ENCODE measurements around the gene LYZL2. TPM values are rescaled to one million over a fixed set of nuclear protein-coding genes. Genes with fewer than 3 reads are reported as not detected.
"Not testable (repeated sequence)": the region's sequence is repeated elsewhere in the genome, so short reads cannot be mapped to it uniquely, and the experiment has no call there.

The LYZL2 gene
- total RNA-seq, result not detected

- intact Hi-C loops (cut with DNase I), result no loop called here
- H3K27ac ChIP-seq, result no peak within 1 kb of the TSS
- H3K4me3 ChIP-seq, result no peak within 1 kb of the TSS
- no peaks in the 10 kb centered on the region for H3K27me3 ChIP-seq
- H3K36me3 ChIP-seq, result no peaks in the 10 kb centered on the region
- H3K4me1 ChIP-seq, result no peaks in the 10 kb centered on the region
- H3K9me3 ChIP-seq, result no peaks in the 10 kb centered on the region
- TF ChIP-seq POLR2A (IDR thresholded peaks at IDR 0.05) (no peak), CTCF (IDR thresholded peaks at IDR 0.05) (no peak)
- WGBS, 2 donors, result 84 to 86% methylated on average over 6 of the region's 6 CpGs
- no peak for DNase-seq
Observed at GRCh38 chr10:30629653-30630052, at the start of gene LYZL2. Gene LYZL2, minus strand, starts transcription at chr10:30629753. Its CDS starts 2,838 bp downstream, at chr10:30626915.

GRCh38 chr10:30677616-30678015 is 48.1 kb upstream of the LYZL2 start:
- H3K36me3 ChIP-seq; H3K27ac ChIP-seq; H3K9me3 ChIP-seq; intact Hi-C loops (cut with DNase I); H3K4me3 ChIP-seq; H3K27me3 ChIP-seq; DNase-seq; H3K4me1 ChIP-seq: not testable (repeated sequence)
- WGBS, 2 donors, result no CpG with 5 or more reads among the region's 7 CpGs

GRCh38 chr10:30677146-30677545 is 47.6 kb upstream of the LYZL2 start:
- H3K4me1 ChIP-seq; H3K27ac ChIP-seq; H3K27me3 ChIP-seq; H3K36me3 ChIP-seq; intact Hi-C loops (cut with DNase I); DNase-seq; H3K4me3 ChIP-seq; H3K9me3 ChIP-seq: not testable (repeated sequence)
- WGBS, 2 donors, result 86 to 91% methylated on average over 3 of the region's 3 CpGs

- 61 to 67% methylated on average over 11 to 13 of the region's 13 CpGs for WGBS, 2 donors
- no peak for DNase-seq
Observed at GRCh38 chr10:30675791-30676718, 46.5 kb upstream of the LYZL2 start.

GRCh38 chr10:30674796-30675195 is 45.2 kb upstream of the LYZL2 start:
- Histone ChIP-seq H3K36me3 (no peaks in the 10 kb centered on the region), H3K27ac (no peak overlapping the region), H3K27me3 (peaks cover 0 to 10% (median 0%) of the 10 kb centered on the region in 4 donors), H3K9me3 (no peaks in the 10 kb centered on the region), H3K4me1 (peaks cover 0 to 6% (median 0%) of the 10 kb centered on the region in 3 donors), H3K4me3 (no peak overlapping the region)
- 54 to 67% methylated on average over 6 of the region's 6 CpGs for WGBS, 2 donors
- no peak for DNase-seq
- intact Hi-C loops (cut with DNase I), result no loop called here
- TF ChIP-seq POLR2A (IDR thresholded peaks at IDR 0.05) (no peak), CTCF (IDR thresholded peaks at IDR 0.05) (no peak)

More at GRCh38 chr10:30675791-30676718, 46.5 kb upstream of the LYZL2 start:
- H3K27me3 ChIP-seq, result peaks cover 0 to 4% (median 0%) of the 10 kb centered on the region in 4 donors
- no peaks in the 10 kb centered on the region for H3K4me1 ChIP-seq
- no peak overlapping the region for H3K27ac ChIP-seq
- H3K36me3 ChIP-seq, result no peaks in the 10 kb centered on the region
- no peaks in the 10 kb centered on the region for H3K9me3 ChIP-seq
- no peak overlapping the region for H3K4me3 ChIP-seq
- intact Hi-C loops (cut with DNase I), result no loop called here
- TF ChIP-seq POLR2A (IDR thresholded peaks at IDR 0.05) (no peak), CTCF (IDR thresholded peaks at IDR 0.05) (no peak)

GRCh38 chr10:30673262-30673661 is 43.7 kb upstream of the LYZL2 start:
- intact Hi-C loops (cut with DNase I); H3K9me3 ChIP-seq; DNase-seq; H3K4me1 ChIP-seq; H3K4me3 ChIP-seq; H3K36me3 ChIP-seq; H3K27ac ChIP-seq: not testable (repeated sequence)
- no CpG with 5 or more reads among the region's 13 CpGs for WGBS, 2 donors
- peaks cover 0 to 11% (median 0%) of the 10 kb centered on the region in 4 donors for H3K27me3 ChIP-seq

- H3K9me3 ChIP-seq; H3K36me3 ChIP-seq; H3K4me3 ChIP-seq; DNase-seq; H3K27ac ChIP-seq; intact Hi-C loops (cut with DNase I); H3K4me1 ChIP-seq: not testable (repeated sequence)
- 90 to 96% methylated on average over 4 of the region's 4 CpGs for WGBS, 2 donors
- H3K27me3 ChIP-seq, result peaks cover 0 to 11% (median 0%) of the 10 kb centered on the region in 4 donors
Observed at GRCh38 chr10:30672338-30672737, 42.8 kb upstream of the LYZL2 start.

Measured in esophagus squamous epithelium (tissue), 5 donors.